Coronary artery (tissue), 2 donors: ENCODE results near the gene RAD51B.

ENCODE experiments used
- DNase-seq: peaks from one replicate; pipeline ENCODE4 v3.0.0-alpha.2; 2017; ENCODE audit warnings: low spot score
- H3K27ac ChIP-seq, 2 donors: fragments of 200-600 bp; sonication (generic); one replicate each; pipeline ENCODE4 v1.5.1; 2016 to 2019
- H3K4me3 ChIP-seq: fragments of 200-600 bp; sonication (generic); 2 replicates; pipeline ENCODE4 v1.5.1; 2016; ENCODE audit warnings: mild to moderate bottlenecking, moderate library complexity
- TF ChIP-seq, protein P1 (sequence below): fragments of 200-600 bp; sonication (generic); IDR thresholded peaks from one replicate; pipeline ENCODE4 v1.5.1; 2019; ENCODE audit warnings: antibody characterized with exemption

Gene RAD51B

GRCh38 chr14:68487805-68488590 is 668.4 kb downstream of the RAD51B start:
- Histone ChIP-seq H3K27ac (no peak overlapping the region), H3K4me3 (no peak overlapping the region)
- TF ChIP-seq, protein P1, sequence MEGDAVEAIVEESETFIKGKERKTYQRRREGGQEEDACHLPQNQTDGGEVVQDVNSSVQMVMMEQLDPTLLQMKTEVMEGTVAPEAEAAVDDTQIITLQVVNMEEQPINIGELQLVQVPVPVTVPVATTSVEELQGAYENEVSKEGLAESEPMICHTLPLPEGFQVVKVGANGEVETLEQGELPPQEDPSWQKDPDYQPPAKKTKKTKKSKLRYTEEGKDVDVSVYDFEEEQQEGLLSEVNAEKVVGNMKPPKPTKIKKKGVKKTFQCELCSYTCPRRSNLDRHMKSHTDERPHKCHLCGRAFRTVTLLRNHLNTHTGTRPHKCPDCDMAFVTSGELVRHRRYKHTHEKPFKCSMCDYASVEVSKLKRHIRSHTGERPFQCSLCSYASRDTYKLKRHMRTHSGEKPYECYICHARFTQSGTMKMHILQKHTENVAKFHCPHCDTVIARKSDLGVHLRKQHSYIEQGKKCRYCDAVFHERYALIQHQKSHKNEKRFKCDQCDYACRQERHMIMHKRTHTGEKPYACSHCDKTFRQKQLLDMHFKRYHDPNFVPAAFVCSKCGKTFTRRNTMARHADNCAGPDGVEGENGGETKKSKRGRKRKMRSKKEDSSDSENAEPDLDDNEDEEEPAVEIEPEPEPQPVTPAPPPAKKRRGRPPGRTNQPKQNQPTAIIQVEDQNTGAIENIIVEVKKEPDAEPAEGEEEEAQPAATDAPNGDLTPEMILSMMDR = no peak
- DNase-seq = no peak

DNA sequence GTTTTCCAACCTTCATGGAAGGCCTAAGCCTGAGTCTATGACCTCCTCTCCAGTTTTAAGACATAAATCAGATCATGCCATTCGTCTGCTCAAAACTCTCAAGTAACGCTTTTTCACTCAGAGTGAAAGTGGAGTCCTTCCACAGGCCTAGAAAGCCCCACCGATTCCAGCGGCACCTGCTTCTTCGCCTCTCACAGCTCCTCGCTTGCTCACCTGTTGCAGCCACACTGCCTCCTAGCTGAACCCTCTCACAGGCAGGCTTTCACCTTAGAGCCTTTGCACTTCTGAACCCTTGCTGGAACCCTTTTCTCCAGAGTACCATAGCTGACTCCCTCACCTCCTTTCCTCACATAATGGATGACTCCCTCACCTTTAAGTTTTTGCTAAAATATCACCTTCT is 672.2 kb downstream of the RAD51B start:
- no peak for DNase-seq
- no peak overlapping the region for H3K4me3 ChIP-seq
- no peak overlapping the region for H3K27ac ChIP-seq
- TF ChIP-seq, protein P1 = no peak

GRCh38 chr14:68492381-68493151 is 673.0 kb downstream of the RAD51B start:
- TF ChIP-seq, protein P1 = no peak
- no peak overlapping the region for H3K4me3 ChIP-seq
- H3K27ac ChIP-seq = no peak overlapping the region
- no peak for DNase-seq

DNA sequence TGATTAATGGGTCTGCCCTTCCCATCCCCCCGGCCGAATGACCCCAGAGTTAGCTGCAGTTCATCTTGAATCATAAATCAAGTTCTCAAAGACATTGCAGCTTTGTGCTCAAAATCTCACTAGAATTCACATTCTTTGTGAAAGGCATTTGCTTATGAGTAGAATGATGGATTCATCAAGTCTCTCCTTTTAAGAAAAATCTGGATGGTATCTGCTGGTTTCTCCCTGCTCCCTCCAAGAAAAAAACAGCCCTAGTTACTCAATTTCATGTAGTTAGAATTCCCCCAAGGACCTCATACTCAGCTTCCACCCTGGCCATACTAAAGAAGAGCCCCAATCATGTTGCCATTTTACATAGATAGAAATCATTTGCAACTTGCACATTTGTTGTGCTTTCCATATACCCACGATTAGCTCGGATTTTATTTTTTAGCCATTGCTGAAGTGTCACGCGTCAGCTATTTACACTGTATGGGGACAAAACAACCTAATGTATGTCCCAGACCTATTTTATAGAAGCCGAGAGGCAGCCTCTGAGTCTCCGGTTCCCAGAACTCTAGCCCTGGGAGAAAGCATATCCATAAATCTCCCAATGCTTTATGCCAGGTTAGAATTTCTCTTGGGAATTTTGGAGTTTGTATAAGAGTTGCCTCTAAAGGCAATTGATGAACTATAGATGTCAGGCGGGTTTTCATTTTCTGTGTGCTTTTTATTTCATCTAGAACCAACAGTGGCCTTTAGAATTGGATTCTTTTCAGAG is 673.8 kb downstream of the RAD51B start:
- DNase-seq = no peak
- H3K27ac ChIP-seq = no peak overlapping the region
- TF ChIP-seq, protein P1 = no peak
- no peak overlapping the region for H3K4me3 ChIP-seq

GRCh38 chr14:68495101-68496039 is 675.8 kb downstream of the RAD51B start:
- Histone ChIP-seq H3K27ac (no peak overlapping the region), H3K4me3 (no peak overlapping the region)
- TF ChIP-seq, protein P1 = no peak
- no peak for DNase-seq

DNA sequence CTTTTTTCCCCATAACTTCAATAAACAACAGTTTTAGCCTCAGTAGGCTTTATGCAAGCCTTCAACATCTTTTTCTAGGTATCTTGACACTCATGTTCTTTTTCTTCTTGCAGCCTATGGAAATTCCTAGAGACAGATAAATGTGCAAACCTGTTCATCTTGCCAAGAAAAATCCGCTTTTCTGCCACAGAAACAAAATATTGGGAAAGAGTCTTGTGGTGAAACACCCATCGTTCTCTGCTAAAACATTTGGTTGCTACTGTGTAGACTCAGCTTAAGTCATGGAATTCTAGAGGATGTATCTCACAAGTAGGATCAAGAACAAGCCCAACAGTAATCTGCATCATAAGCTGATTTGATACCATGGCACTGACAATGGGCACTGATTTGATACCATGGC is 677.4 kb downstream of the RAD51B start:
- TF ChIP-seq, protein P1 = no peak
- Histone ChIP-seq H3K27ac (no peak overlapping the region), H3K4me3 (no peak overlapping the region)
- DNase-seq = no peak
